Omental fat pad (tissue), 4 donors: ENCODE results near the gene MCCC1. TPM values are rescaled to one million over a fixed set of nuclear protein-coding genes. Genes with fewer than 3 reads are reported as not detected.

ENCODE experiments used
- ATAC-seq: fragments of 150-250 bp; one replicate; pipeline ENCODE4 v1.9.1; 2016; ENCODE audit warnings: mild to moderate bottlenecking, moderate library complexity; ENCODE audit not compliant: low FRiP score
- DNase-seq: peaks from one replicate; pipeline ENCODE4 v3.0.0-alpha.2; 2019; ENCODE audit warnings: low spot score
- CTCF ChIP-seq, 3 donors: fragments of 450-650 bp; IDR thresholded peaks; one replicate each; pipeline ENCODE4 v1.5.1; 2016 to 2017; ENCODE audit warnings: antibody characterized with exemption in 3 of 3, mild to moderate bottlenecking in 3 of 3, moderate library complexity in 2 of 3
- total RNA-seq, 4 donors: library from RNA; depleted of rRNA; stranded (reverse); fragments of >200 nt; gene quantifications; one replicate each; pipeline ENCODE4 v1.1.0, GENCODE V29; 2016

MCCC1 gene
- total RNA-seq, 4 donors from 2014 or later, result 37.5 to 68.2 (median 49.3) TPM

- DNase-seq (no peak), ATAC-seq (no peak)
- TF ChIP-seq CTCF (IDR thresholded peaks at IDR 0.05), result no peak
Measured at GRCh38 chr3:183031826-183032225, 67.5 kb downstream of the MCCC1 start.

GRCh38 chr3:183028416-183028815 lies 70.9 kb downstream of the MCCC1 start:
- no peak for DNase-seq
- TF ChIP-seq CTCF (IDR thresholded peaks at IDR 0.05), result no peak
- no peak for ATAC-seq

GRCh38 chr3:183027276-183027675 lies 72.0 kb downstream of the MCCC1 start:
- DNase-seq, result no peak
- no peak for ATAC-seq
- no peak for TF ChIP-seq CTCF (IDR thresholded peaks at IDR 0.05)

DNA sequence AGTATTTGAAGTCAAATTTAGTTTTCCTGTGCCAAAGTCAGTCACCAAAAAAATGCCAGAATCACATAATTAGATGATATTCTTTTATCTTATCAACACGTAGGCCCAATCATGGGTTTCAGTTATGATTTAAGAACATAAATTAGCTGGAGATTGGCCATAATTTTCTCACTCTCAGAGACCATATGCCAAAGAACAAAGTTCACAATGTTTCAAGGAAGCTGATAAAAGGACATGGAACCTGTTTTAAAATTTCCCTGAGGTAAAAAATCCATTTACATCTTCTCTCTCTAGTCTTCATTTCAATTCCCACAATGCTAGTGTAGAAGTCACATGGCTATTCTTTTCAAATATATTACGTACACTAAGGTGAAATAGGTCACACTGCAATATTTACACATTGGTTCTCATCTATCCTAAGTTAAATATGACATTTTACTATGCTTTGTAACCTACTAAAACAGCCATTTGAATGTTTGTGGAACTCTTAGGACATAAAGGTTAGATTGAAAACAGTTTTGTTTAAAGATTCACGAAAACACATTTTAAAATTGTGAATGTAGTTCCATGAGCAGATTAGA lies 76.3 kb downstream of the MCCC1 start:
- TF ChIP-seq CTCF (IDR thresholded peaks at IDR 0.05), result no peak
- ATAC-seq (no peak), DNase-seq (no peak)

GRCh38 chr3:183018421-183019192 lies 80.7 kb downstream of the MCCC1 start:
- DNase-seq (no peak), ATAC-seq (no peak)
- no peak for TF ChIP-seq CTCF (IDR thresholded peaks at IDR 0.05)

- no peak for DNase-seq
- no peak for ATAC-seq
- TF ChIP-seq CTCF (IDR thresholded peaks at IDR 0.05), result no peak
Measured at GRCh38 chr3:183015185-183015584, 84.1 kb downstream of the MCCC1 start.

GRCh38 chr3:183013856-183014255 lies 85.4 kb downstream of the MCCC1 start:
- DNase-seq, result no peak
- no peak for TF ChIP-seq CTCF (IDR thresholded peaks at IDR 0.05)
- no peak for ATAC-seq
